Ishikawa (cell line): ENCODE results near the gene ATP2B2.

ENCODE experiments used
- EP300 ChIP-seq: IDR thresholded peaks from 2 replicates; pipeline ENCODE4 v1.6.1; 2012; ENCODE audit warnings: borderline replicate concordance
- YY1 ChIP-seq: IDR thresholded peaks from 2 replicates; pipeline ENCODE4 v1.6.1; 2012; ENCODE audit warnings: low read depth

- TF ChIP-seq YY1 (no peak), EP300 (no peak)
Measured at GRCh38 chr3:10350324-10350985, 154.9 kb downstream of the ATP2B2 start.
